H54 (cell line): Measurements from ENCODE around the gene TMEM144.
"Not testable (repeated sequence)": the region's sequence is repeated elsewhere in the genome, so short reads cannot be mapped to it uniquely, and the experiment has no call there.

Source experiments
- DNase-seq: peaks from one replicate; pipeline ENCODE4 v3.0.0; 2011; ENCODE audit warnings: low spot score, mixed read lengths; ENCODE audit not compliant: insufficient read length
- FAIRE-seq: peaks from 3 replicates; lab custom pipeline; 2011; peaks lifted over from hg19 to GRCh38; lab: Jason Lieb, UNC
- POLR2A ChIP-seq: IDR thresholded peaks from 2 replicates; pipeline ENCODE4 v1.6.1; 2011; ENCODE audit warnings: low read depth, mild to moderate bottlenecking, low read length

TMEM144 gene

GRCh38 chr4:158201322-158201721 is 9.0 kb upstream of the TMEM144 start:
- FAIRE-seq (no peak), DNase-seq (no peak)
- TF ChIP-seq POLR2A = no peak

- DNase-seq (no peak), FAIRE-seq (no peak)
- no peak for TF ChIP-seq POLR2A
Measured at GRCh38 chr4:158201876-158202275, 8.4 kb upstream of the TMEM144 start.

GRCh38 chr4:158202481-158202880 is 7.8 kb upstream of the TMEM144 start:
- no peak for FAIRE-seq
- no peak for TF ChIP-seq POLR2A
- DNase-seq = no peak

- DNase-seq (no peak), FAIRE-seq (no peak)
Measured at GRCh38 chr4:158203436-158203835, 6.8 kb upstream of the TMEM144 start.

GRCh38 chr4:158203929-158204328 is 6.4 kb upstream of the TMEM144 start:
- FAIRE-seq (no peak), DNase-seq (no peak)
- no peak for TF ChIP-seq POLR2A

More at GRCh38 chr4:158203436-158203835, 6.8 kb upstream of the TMEM144 start:
- TF ChIP-seq POLR2A = no peak

- DNase-seq = no peak
- no peak for FAIRE-seq
Measured at GRCh38 chr4:158208963-158209640, 1.2 kb upstream of the TMEM144 start.

GRCh38 chr4:158211222-158211621 is 936 bp downstream of the TMEM144 start:
- DNase-seq = no peak

More at GRCh38 chr4:158208963-158209640, 1.2 kb upstream of the TMEM144 start:
- no peak for TF ChIP-seq POLR2A

GRCh38 chr4:158213466-158213865 is 3.2 kb downstream of the TMEM144 start:
- TF ChIP-seq POLR2A = no peak
- no peak for FAIRE-seq
- no peak for DNase-seq

More at GRCh38 chr4:158211222-158211621, 936 bp downstream of the TMEM144 start:
- no peak for FAIRE-seq
- TF ChIP-seq POLR2A = no peak

- DNase-seq (no peak), FAIRE-seq (no peak)
- TF ChIP-seq POLR2A = no peak
Measured at GRCh38 chr4:158214856-158215255, 4.6 kb downstream of the TMEM144 start.

- no peak for FAIRE-seq
- no peak for DNase-seq
- no peak for TF ChIP-seq POLR2A
Measured at GRCh38 chr4:158217763-158218162, 7.5 kb downstream of the TMEM144 start.

- FAIRE-seq = no peak
- TF ChIP-seq POLR2A = no peak
Measured at GRCh38 chr4:158219623-158220022, 9.3 kb downstream of the TMEM144 start.

GRCh38 chr4:158224318-158224717 is 14.0 kb downstream of the TMEM144 start:
- not testable (repeated sequence) for FAIRE-seq, DNase-seq

More at GRCh38 chr4:158219623-158220022, 9.3 kb downstream of the TMEM144 start:
- DNase-seq = no peak

- not testable (repeated sequence) for FAIRE-seq, DNase-seq
Measured at GRCh38 chr4:158224999-158225398, 14.7 kb downstream of the TMEM144 start.

- not testable (repeated sequence) for DNase-seq
Measured at GRCh38 chr4:158227880-158228279, 17.6 kb downstream of the TMEM144 start.

GRCh38 chr4:158228399-158228798 is 18.1 kb downstream of the TMEM144 start:
- not testable (repeated sequence) for FAIRE-seq

More at GRCh38 chr4:158227880-158228279, 17.6 kb downstream of the TMEM144 start:
- FAIRE-seq = not testable (repeated sequence)

GRCh38 chr4:158229768-158230167 is 19.5 kb downstream of the TMEM144 start:
- DNase-seq (no peak), FAIRE-seq (no peak)
- no peak for TF ChIP-seq POLR2A

More at GRCh38 chr4:158228399-158228798, 18.1 kb downstream of the TMEM144 start:
- not testable (repeated sequence) for DNase-seq
